Stomach (tissue), 4 donors: ENCODE measurements around the gene TUBB2A.

Source experiments
- CTCF ChIP-seq, 7 experiments: fragments of 450-650 bp in 4 of 7; fragments of 200-600 bp in 3 of 7; sonication (generic) in 3 of 7; IDR thresholded peaks; one replicate each; pipeline ENCODE4 v1.5.1; 2016 to 2019; ENCODE audit warnings: antibody characterized with exemption in 7 of 7, control low read depth in 2 of 7, mild to moderate bottlenecking in 1 of 7
- EP300 ChIP-seq: sonication (generic); formaldehyde crosslinking; IDR thresholded peaks from one replicate; pipeline ENCODE4 v1.6.1; 2017; ENCODE audit warnings: antibody characterized with exemption
- POLR2A ChIP-seq, 4 donors: fragments of 450-650 bp; IDR thresholded peaks; one replicate each; pipeline ENCODE4 v1.6.1; 2016; ENCODE audit warnings: antibody characterized with exemption in 4 of 4, control low read depth in 2 of 4, mild to moderate bottlenecking in 1 of 4, moderate library complexity in 1 of 4

GRCh38 chr6:3162067-3162497 lies 4.7 kb upstream of the TUBB2A start:
- TF ChIP-seq POLR2A (IDR thresholded peaks at IDR 0.05) (no peak), EP300 (no peak), CTCF (IDR thresholded peaks at IDR 0.05) (no peak)
